Liver (tissue), 3 donors: ENCODE measurements around the gene COL21A1.

ENCODE experiments used
- SP1 ChIP-seq: IDR thresholded peaks from 2 replicates; pipeline ENCODE4 v1.6.1; 2018; ENCODE audit warnings: antibody characterized with exemption, mild to moderate bottlenecking
- TF ChIP-seq, protein P1 (sequence below): fragments of 150-350 bp; IDR thresholded peaks from 2 replicates; pipeline ENCODE4 v1.5.1; 2017; ENCODE audit warnings: improper control_type of control experiment, low read depth, low read length; ENCODE audit not compliant: missing input control
- donor health status: healthy.
- donor health status: healthy.

DNA sequence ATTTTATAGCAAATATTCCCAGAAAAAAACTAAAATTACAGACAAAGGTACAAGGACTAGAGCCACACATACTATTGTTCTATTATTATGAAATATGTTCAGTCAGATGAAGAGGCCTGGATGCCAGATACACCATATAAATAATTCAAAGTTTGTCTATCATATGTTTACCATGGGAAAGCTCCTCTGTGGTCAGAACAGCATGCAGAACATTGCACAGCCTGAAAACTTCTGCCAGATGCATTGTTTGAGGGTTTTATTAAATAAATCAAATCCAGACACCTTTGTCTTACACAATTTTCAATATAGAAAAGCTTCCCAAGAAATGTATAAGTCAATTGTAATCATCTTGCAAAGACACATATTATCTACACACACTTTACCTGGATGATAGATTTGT is 35.0 kb upstream of the COL21A1 start:
- TF ChIP-seq, protein P1, sequence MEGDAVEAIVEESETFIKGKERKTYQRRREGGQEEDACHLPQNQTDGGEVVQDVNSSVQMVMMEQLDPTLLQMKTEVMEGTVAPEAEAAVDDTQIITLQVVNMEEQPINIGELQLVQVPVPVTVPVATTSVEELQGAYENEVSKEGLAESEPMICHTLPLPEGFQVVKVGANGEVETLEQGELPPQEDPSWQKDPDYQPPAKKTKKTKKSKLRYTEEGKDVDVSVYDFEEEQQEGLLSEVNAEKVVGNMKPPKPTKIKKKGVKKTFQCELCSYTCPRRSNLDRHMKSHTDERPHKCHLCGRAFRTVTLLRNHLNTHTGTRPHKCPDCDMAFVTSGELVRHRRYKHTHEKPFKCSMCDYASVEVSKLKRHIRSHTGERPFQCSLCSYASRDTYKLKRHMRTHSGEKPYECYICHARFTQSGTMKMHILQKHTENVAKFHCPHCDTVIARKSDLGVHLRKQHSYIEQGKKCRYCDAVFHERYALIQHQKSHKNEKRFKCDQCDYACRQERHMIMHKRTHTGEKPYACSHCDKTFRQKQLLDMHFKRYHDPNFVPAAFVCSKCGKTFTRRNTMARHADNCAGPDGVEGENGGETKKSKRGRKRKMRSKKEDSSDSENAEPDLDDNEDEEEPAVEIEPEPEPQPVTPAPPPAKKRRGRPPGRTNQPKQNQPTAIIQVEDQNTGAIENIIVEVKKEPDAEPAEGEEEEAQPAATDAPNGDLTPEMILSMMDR: no peak
- TF ChIP-seq SP1: no peak
